Lung (tissue), 12 donors: ENCODE results near the gene MAPKAP1. TPM values are rescaled to one million over a fixed set of nuclear protein-coding genes. Genes with fewer than 3 reads are reported as not detected.

Experiments used
- ATAC-seq: fragments of 200-7000 bp; cut with Tn5 transposase; one replicate; pipeline ENCODE4 v1.9.1; 2020; ENCODE audit warnings: moderate number of reproducible peaks; ENCODE audit not compliant: insufficient read depth, low FRiP score
- DNase-seq, 3 donors: peaks; one replicate each; pipeline ENCODE4 v3.0.0-alpha.2; 2013 to 2017
- H3K27ac ChIP-seq, 2 donors: one replicate each; pipeline ENCODE4 v1.5.1; 2013; ENCODE audit warnings: mild to moderate bottlenecking in 2 of 2, moderate library complexity in 2 of 2, control low read depth in 1 of 2, inconsistent platforms in 1 of 2, low read depth in 1 of 2, low read length in 1 of 2
- H3K27me3 ChIP-seq, 3 donors: one replicate each; pipeline ENCODE4 v1.5.1; 2013; ENCODE audit warnings: low read length in 2 of 3; ENCODE audit not compliant: control insufficient read depth in 3 of 3, insufficient read depth in 3 of 3
- H3K36me3 ChIP-seq, 4 donors: one replicate each; pipeline ENCODE4 v1.5.1; 2013; ENCODE audit warnings: low read length in 4 of 4, mild to moderate bottlenecking in 1 of 4, moderate library complexity in 1 of 4; ENCODE audit not compliant: control insufficient read depth in 4 of 4, insufficient read depth in 4 of 4
- H3K4me1 ChIP-seq, 5 donors: one replicate each; pipeline ENCODE4 v1.5.1; 2013; ENCODE audit warnings: low read length in 5 of 5, mild to moderate bottlenecking in 2 of 5, moderate library complexity in 1 of 5; ENCODE audit not compliant: control insufficient read depth in 5 of 5, insufficient read depth in 5 of 5
- H3K4me3 ChIP-seq: one replicate; pipeline ENCODE4 v1.5.1; 2013; ENCODE audit warnings: mild to moderate bottlenecking, control low read depth, moderate library complexity
- H3K9ac ChIP-seq, 2 donors: one replicate each; pipeline ENCODE4 v1.5.1; 2013; ENCODE audit warnings: low read length in 2 of 2, control low read depth in 1 of 2; ENCODE audit not compliant: insufficient read depth in 1 of 2
- H3K9me3 ChIP-seq, 4 donors: one replicate each; pipeline ENCODE4 v1.5.1; 2013; ENCODE audit warnings: low read length in 3 of 4, mild to moderate bottlenecking in 1 of 4, moderate library complexity in 1 of 4; ENCODE audit not compliant: control insufficient read depth in 4 of 4, insufficient read depth in 3 of 4
- WGBS, 2 donors: extraction: QIAGEN DNeasy Blood & Tissue Kit; methylation state at CpG; one replicate each; pipeline ENCODE4 v1.1.7; 2013; 5-methylcytosine and 5-hydroxymethylcytosine counted together
- polyA plus RNA-seq, 2 donors: library from polyadenylated mRNA; stranded (reverse); fragments of 200-250 nt; gene quantifications; one replicate each; pipeline ENCODE4 v1.2.1, GENCODE V29; 2013
- total RNA-seq, 2 donors: library from RNA; depleted of rRNA in 1 of 2; stranded (reverse); fragments of >200 nt in 1 of 2; gene quantifications; one replicate each; pipeline ENCODE4 v1.2.1, GENCODE V29; 2014 to 2021
- TF ChIP-seq, protein P1 (sequence below): IDR thresholded peaks from 2 replicates; pipeline ENCODE4 v1.5.1; 2012; ENCODE audit warnings: mild to moderate bottlenecking; ENCODE audit errors: control extremely low read depth, extremely low read depth
- donor health status: control.
- donor health status: control.
- donor health status: Bipolar disorder and iron deficiency.
- donor health status: healthy.
- donor health status: DM: yes; HTN: yes; CAD: no.

The MAPKAP1 gene
- total and polyA plus RNA-seq, 4 donors = 53.0 to 83.3 (median 66.7) TPM

DNA sequence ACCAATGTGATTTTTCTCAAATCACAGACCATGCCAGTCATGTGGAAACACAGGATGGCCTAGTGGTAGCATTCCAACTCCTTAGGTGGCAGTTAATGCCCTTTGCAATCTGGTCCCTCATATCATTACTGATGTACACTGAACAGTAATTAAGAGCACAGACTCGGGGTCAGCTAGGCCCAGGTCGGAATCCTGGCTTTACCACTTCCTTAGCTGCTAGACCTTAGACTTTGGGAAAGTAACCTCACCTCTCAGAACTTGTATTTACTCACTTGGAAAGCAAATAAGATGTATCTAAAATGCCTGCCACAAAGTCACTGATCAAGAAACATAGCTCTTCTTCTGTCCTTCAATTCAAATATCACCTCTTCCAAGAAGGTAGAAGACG lies 112.8 kb downstream of the MAPKAP1 start:
- TF ChIP-seq, protein P1, sequence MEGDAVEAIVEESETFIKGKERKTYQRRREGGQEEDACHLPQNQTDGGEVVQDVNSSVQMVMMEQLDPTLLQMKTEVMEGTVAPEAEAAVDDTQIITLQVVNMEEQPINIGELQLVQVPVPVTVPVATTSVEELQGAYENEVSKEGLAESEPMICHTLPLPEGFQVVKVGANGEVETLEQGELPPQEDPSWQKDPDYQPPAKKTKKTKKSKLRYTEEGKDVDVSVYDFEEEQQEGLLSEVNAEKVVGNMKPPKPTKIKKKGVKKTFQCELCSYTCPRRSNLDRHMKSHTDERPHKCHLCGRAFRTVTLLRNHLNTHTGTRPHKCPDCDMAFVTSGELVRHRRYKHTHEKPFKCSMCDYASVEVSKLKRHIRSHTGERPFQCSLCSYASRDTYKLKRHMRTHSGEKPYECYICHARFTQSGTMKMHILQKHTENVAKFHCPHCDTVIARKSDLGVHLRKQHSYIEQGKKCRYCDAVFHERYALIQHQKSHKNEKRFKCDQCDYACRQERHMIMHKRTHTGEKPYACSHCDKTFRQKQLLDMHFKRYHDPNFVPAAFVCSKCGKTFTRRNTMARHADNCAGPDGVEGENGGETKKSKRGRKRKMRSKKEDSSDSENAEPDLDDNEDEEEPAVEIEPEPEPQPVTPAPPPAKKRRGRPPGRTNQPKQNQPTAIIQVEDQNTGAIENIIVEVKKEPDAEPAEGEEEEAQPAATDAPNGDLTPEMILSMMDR = no peak
- H3K27me3 ChIP-seq = no peaks in the 10 kb centered on the region
- WGBS, 2 donors = 92 to 94% methylated on average over 3 of the region's 3 CpGs
- H3K9me3 ChIP-seq = no peaks in the 10 kb centered on the region
- H3K9ac ChIP-seq = no peak overlapping the region
- ATAC-seq (no peak), DNase-seq (no peak)
- H3K36me3 ChIP-seq = no peaks in the 10 kb centered on the region
- peaks cover 0 to 5% (median 0%) of the 10 kb centered on the region in 5 donors for H3K4me1 ChIP-seq
- H3K27ac ChIP-seq = no peak overlapping the region
- H3K4me3 ChIP-seq = no peak overlapping the region

DNA sequence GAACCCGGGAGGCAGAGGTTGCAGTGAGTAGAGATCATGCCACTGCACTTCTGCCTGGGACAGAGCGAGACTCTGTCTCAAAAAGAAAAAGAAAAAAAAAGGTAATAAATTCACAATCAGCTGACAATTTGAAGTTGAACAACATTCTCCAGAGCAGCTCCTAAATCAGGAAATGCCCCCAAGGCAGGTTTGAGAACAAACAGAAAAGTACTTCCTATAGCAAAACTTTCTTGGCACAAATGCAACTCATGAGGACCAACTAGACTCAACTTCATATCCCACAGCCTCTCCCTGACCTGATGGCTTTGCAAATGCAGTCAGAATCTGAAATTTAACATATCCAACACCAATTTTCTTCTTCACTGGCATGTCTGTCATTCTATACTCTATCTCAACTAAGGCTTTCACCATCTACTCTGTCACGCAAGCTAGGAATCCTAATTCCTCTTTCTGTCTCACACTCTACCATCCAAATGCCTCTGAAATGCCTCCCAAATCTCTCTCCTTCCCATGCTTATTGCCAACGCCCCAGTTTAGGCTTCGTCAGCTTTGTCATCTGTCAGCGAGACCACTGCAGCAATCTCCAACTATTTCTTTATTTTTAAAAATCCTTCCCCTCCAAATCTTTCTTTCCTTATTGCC lies 113.3 kb downstream of the MAPKAP1 start:
- H3K4me3 ChIP-seq = no peak overlapping the region
- DNase-seq = peak in 2 of 3 donors; percentile 16 to 50
- WGBS, 2 donors = 71 to 76% methylated on average over 6 of the region's 6 CpGs
- H3K27me3 ChIP-seq = no peaks in the 10 kb centered on the region
- TF ChIP-seq, protein P1 = no peak
- no peak overlapping the region for H3K27ac ChIP-seq
- H3K4me1 ChIP-seq = peaks cover 0 to 7% (median 0%) of the 10 kb centered on the region in 5 donors
- no peaks in the 10 kb centered on the region for H3K36me3 ChIP-seq
- no peak overlapping the region for H3K9ac ChIP-seq
- no peak for ATAC-seq
- H3K9me3 ChIP-seq = no peaks in the 10 kb centered on the region

DNA sequence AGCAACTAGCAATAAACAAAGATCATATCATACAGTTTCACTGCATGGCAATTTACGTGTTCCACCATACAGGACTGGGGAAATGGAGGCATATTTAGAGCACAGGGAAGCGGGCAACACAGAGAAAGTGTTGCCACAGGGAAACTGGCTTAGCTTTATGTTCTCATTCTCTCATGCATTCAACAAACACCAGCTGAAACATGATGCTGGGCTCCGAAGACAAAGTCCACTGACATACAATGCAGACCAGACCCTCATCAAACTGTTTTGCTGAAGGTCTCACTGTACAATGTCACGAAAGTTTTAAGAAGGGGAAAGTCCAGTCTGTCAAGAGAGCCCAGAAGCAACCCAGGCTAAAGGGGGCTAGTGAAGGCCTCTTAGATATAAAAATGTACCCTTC lies 115.1 kb downstream of the MAPKAP1 start:
- Histone ChIP-seq H3K36me3 (no peaks in the 10 kb centered on the region), H3K4me1 (peaks cover 0 to 7% (median 0%) of the 10 kb centered on the region in 5 donors), H3K9me3 (no peaks in the 10 kb centered on the region), H3K9ac (no peak overlapping the region), H3K4me3 (no peak overlapping the region), H3K27ac (no peak overlapping the region), H3K27me3 (no peaks in the 10 kb centered on the region)
- ATAC-seq (no peak), DNase-seq (no peak)
- TF ChIP-seq, protein P1 = no peak
- WGBS, 2 donors = 98 to 99% methylated on average over 4 of the region's 4 CpGs

DNA sequence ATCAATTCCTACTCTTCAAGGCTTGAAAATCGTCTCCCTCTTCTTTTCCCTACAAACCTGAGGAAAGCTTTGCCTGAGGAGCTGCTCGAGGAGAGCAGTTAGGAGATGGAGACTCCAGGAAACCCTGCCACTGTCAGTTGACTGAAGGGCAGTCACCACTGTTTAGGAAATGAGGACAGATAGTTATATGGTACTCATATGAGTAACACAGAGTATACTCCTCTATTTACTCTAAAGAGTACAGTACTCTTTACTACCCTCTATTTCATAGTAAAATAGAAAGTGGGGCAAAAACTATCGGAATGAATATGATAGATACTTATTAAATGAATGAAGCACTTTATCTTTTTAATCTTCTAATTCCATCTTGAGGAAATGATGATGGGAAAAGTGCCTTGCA lies 115.8 kb downstream of the MAPKAP1 start:
- Histone ChIP-seq H3K27ac (no peak overlapping the region), H3K9me3 (no peaks in the 10 kb centered on the region), H3K36me3 (no peaks in the 10 kb centered on the region), H3K4me3 (no peak overlapping the region), H3K9ac (no peak overlapping the region), H3K27me3 (no peaks in the 10 kb centered on the region), H3K4me1 (peaks cover 0 to 8% (median 0%) of the 10 kb centered on the region in 5 donors)
- ATAC-seq = no peak
- WGBS, 2 donors = 93 to 98% methylated on average over 3 of the region's 3 CpGs
- DNase-seq = no peak
- TF ChIP-seq, protein P1 = no peak
